ENCODE measurements around the gene GHR. TPM values are rescaled to one million over a fixed set of nuclear protein-coding genes. Genes with fewer than 3 reads are reported as not detected.
A peak's percentile ranks its signal among the peaks of the same experiment; 100 is the strongest.
"Not testable (repeated sequence)": the region's sequence is repeated elsewhere in the genome, so short reads cannot be mapped to it uniquely, and the experiment has no call there.

The GHR gene
- total RNA-seq, 4 donors from 2014 or later, result 38.9 to 105 (median 74.8) TPM

GRCh38 chr5:42654645-42655044 lies 231.4 kb downstream of the GHR start:
- Histone ChIP-seq H3K27me3 (no peaks in the 10 kb centered on the region), H3K4me1 (peaks cover 44 to 55% of the 10 kb centered on the region in 2 donors), H3K9me3 (no peaks in the 10 kb centered on the region), H3K36me3 (no peaks in the 10 kb centered on the region), H3K4me3 (no peak overlapping the region), H3K27ac (peak overlapping the region in 1 of 4 donors; percentile 23)
- no peak for TF ChIP-seq POLR2A (IDR thresholded peaks at IDR 0.05)
- no peak for TF ChIP-seq CTCF (IDR thresholded peaks at IDR 0.05 in 4 of 5, conservative IDR thresholded peaks at IDR 0.05 in 1 of 5)
- ATAC-seq (no peak), DNase-seq (no peak)
- in situ Hi-C loops (cut with MboI; ENCODE audit: low sequenced_read_pairs in 4 of 4) (no loop called here), intact Hi-C loops (cut with DNase I; ENCODE audit: low total_unique reads) (loop anchor here (5.0 kb wide), 2 partner anchors 137 to 232 kb away; partner anchors contain the start of gene GHR)

DNA sequence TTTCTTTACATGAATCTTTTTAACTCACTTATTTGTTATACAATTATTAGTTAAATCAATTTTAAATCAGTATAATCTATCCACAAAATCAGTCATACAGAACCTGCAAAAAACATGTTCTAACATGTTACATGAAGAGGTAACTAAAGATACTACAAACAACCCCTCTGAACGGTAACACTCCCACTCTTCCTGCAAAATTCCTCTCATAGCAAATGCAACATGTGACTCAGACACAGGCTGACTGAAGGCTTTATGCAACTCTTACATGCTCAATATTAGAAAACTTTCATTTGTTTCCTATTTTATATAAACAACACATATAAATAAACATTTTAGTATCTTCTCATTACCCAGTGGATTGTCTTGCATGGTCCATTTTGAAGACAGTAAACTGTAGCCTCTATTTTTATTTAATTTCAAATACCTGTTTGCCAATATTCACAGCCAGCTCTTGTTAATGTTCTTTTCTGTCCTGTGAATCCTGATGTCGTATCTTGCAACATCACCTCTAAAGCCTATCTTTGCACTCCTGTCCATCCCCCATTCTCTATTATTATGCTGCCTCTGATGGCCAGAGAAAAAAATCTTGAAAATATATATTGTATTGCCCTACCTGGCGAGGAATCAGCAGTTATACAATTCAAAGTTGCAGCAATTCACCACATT lies 232.9 kb downstream of the GHR start:
- H3K36me3 ChIP-seq, result no peaks in the 10 kb centered on the region
- peaks cover 40 to 48% of the 10 kb centered on the region in 2 donors for H3K4me1 ChIP-seq
- no peak for DNase-seq
- peak overlapping the region in 1 of 4 donors; percentile 9 for H3K27ac ChIP-seq
- peak overlapping the region in 1 of 4 donors; percentile 24 for H3K4me3 ChIP-seq
- intact Hi-C loops (cut with DNase I; ENCODE audit: low total_unique reads), result loop anchor here (5.0 kb wide), 2 partner anchors 139 to 234 kb away; partner anchors contain the start of gene GHR
- in situ Hi-C loops (cut with MboI; ENCODE audit: low sequenced_read_pairs in 4 of 4), result no loop called here
- ATAC-seq, result no peak
- no peak for TF ChIP-seq CTCF (IDR thresholded peaks at IDR 0.05 in 4 of 5, conservative IDR thresholded peaks at IDR 0.05 in 1 of 5)
- no peak for TF ChIP-seq POLR2A (IDR thresholded peaks at IDR 0.05)
- H3K9me3 ChIP-seq, result no peaks in the 10 kb centered on the region
- H3K27me3 ChIP-seq, result no peaks in the 10 kb centered on the region

GRCh38 chr5:42656651-42657015 lies 233.4 kb downstream of the GHR start:
- no peak for TF ChIP-seq POLR2A (IDR thresholded peaks at IDR 0.05)
- peak in 2 of 5 experiments; percentile 10 to 33 for TF ChIP-seq CTCF (IDR thresholded peaks at IDR 0.05 in 4 of 5, conservative IDR thresholded peaks at IDR 0.05 in 1 of 5)
- H3K4me1 ChIP-seq, result peaks cover 40 to 42% of the 10 kb centered on the region in 2 donors
- no peaks in the 10 kb centered on the region for H3K36me3 ChIP-seq
- no peaks in the 10 kb centered on the region for H3K27me3 ChIP-seq
- no peak for DNase-seq
- no peaks in the 10 kb centered on the region for H3K9me3 ChIP-seq
- H3K27ac ChIP-seq, result peak overlapping the region in 1 of 4 donors; percentile 10
- in situ Hi-C loops (cut with MboI; ENCODE audit: low sequenced_read_pairs in 4 of 4), result no loop called here
- ATAC-seq, result no peak
- peak overlapping the region in 1 of 4 donors; percentile 24 for H3K4me3 ChIP-seq
- intact Hi-C loops (cut with DNase I; ENCODE audit: low total_unique reads), result loop anchor here (5.0 kb wide), 2 partner anchors 139 to 234 kb away; partner anchors contain the start of gene GHR

DNA sequence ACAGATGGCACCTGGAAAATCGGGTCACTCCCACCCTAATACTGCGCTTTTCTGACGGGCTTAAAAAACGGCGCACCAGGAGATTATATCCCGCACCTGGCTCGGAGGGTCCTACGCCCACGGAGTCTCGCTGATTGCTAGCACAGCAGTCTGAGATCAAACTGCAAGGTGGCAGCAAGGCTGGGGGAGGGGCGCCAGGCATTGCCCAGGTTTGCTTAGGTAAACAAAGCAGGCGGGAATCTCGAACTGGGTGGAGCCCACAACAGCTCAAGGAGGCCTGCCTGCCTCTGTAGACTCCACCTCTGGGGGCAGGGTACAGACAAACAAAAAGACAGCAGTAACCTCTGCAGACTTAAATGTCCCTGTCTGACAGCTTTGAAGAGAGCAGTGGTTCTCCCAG lies 236.6 kb downstream of the GHR start:
- DNase-seq; H3K27me3 ChIP-seq; H3K27ac ChIP-seq; ATAC-seq; in situ Hi-C loops (cut with MboI; ENCODE audit: low sequenced_read_pairs in 4 of 4); H3K4me3 ChIP-seq; H3K9me3 ChIP-seq; H3K36me3 ChIP-seq: not testable (repeated sequence)
- H3K4me1 ChIP-seq, result peaks cover 17 to 18% of the 10 kb centered on the region in 2 donors
- intact Hi-C loops (cut with DNase I; ENCODE audit: low total_unique reads), result loop anchor here (5.0 kb wide), 2 partner anchors 143 to 238 kb away; partner anchors contain the start of gene GHR

DNA sequence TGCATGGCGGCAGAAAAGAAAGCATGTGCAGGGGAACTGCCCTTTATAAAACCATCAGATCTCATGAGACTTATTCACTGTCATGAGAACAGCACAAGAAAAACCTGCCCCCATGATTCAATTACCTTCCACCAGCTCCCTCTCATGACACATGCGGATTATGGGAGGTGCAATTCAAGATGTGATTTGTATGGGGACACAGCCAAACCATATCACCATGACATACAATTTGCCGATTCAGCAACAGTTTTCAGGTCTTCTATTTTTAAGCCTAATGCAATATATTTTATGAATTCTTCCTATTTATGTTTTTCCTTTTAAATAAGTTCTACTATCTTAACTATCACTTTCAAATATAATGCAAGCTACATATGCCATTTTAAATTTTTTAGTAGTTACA lies 242.6 kb downstream of the GHR start:
- Histone ChIP-seq H3K4me1 (no peaks in the 10 kb centered on the region), H3K9me3 (no peaks in the 10 kb centered on the region), H3K4me3 (no peak overlapping the region), H3K27me3 (no peaks in the 10 kb centered on the region), H3K36me3 (no peaks in the 10 kb centered on the region), H3K27ac (no peak overlapping the region)
- peak in 1 of 2 donors; percentile 9 for DNase-seq
- no peak for TF ChIP-seq POLR2A (IDR thresholded peaks at IDR 0.05)
- peak; percentile 21 to 66 for ATAC-seq
- in situ Hi-C loops (cut with MboI; ENCODE audit: low sequenced_read_pairs in 4 of 4), result no loop called here
- intact Hi-C loops (cut with DNase I; ENCODE audit: low total_unique reads), result no loop called here
